ENCODE measurements around the gene NMS. TPM values are rescaled to one million over a fixed set of nuclear protein-coding genes. Genes with fewer than 3 reads are reported as not detected.
A peak's percentile ranks its signal among the peaks of the same experiment; 100 is the strongest.

NMS gene
- total RNA-seq, 1 donor from 2014 or later = not detected

GRCh38 chr2:100425573-100426383 lies 44.5 kb upstream of the NMS start:
- ATAC-seq (ENCODE audit: low read depth) (no peak), DNase-seq (no peak)
- TF ChIP-seq, protein P1, sequence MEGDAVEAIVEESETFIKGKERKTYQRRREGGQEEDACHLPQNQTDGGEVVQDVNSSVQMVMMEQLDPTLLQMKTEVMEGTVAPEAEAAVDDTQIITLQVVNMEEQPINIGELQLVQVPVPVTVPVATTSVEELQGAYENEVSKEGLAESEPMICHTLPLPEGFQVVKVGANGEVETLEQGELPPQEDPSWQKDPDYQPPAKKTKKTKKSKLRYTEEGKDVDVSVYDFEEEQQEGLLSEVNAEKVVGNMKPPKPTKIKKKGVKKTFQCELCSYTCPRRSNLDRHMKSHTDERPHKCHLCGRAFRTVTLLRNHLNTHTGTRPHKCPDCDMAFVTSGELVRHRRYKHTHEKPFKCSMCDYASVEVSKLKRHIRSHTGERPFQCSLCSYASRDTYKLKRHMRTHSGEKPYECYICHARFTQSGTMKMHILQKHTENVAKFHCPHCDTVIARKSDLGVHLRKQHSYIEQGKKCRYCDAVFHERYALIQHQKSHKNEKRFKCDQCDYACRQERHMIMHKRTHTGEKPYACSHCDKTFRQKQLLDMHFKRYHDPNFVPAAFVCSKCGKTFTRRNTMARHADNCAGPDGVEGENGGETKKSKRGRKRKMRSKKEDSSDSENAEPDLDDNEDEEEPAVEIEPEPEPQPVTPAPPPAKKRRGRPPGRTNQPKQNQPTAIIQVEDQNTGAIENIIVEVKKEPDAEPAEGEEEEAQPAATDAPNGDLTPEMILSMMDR (IDR thresholded peaks at IDR 0.05) = no peak
- Mint-ChIP-seq H3K9me3 (peaks cover 4% of the 10 kb centered on the region), H3K27ac (no peak overlapping the region), H3K4me3 (no peak overlapping the region), H3K36me3 (ENCODE audit: low read depth) (no peaks in the 10 kb centered on the region), H3K4me1 (peaks cover 3% of the 10 kb centered on the region), H3K27me3 (peaks cover 7% of the 10 kb centered on the region)
- CTCF ChIA-PET = interaction anchor here (0.6 kb wide), 1 partner anchor 164 kb away, joined by 4 read pairs; no protein-coding TSS in a partner anchor
- POLR2A ChIA-PET = no interaction called here
- intact Hi-C loops (cut with micrococcal nuclease) = loop anchor here (2.0 to 5.0 kb wide), 4 partner anchors 31 to 867 kb away; no protein-coding TSS in a partner anchor

- ChIA-PET CTCF (no interaction called here), POLR2A (no interaction called here)
- Mint-ChIP-seq H3K4me1 (peaks cover 3% of the 10 kb centered on the region), H3K9me3 (peaks cover 6% of the 10 kb centered on the region), H3K4me3 (no peak overlapping the region), H3K27ac (no peak overlapping the region), H3K27me3 (peaks cover 7% of the 10 kb centered on the region), H3K36me3 (ENCODE audit: low read depth) (no peaks in the 10 kb centered on the region)
- no peak for DNase-seq
- no peak for ATAC-seq (ENCODE audit: low read depth)
- TF ChIP-seq, protein P1 (IDR thresholded peaks at IDR 0.05) = no peak
- intact Hi-C loops (cut with micrococcal nuclease) = loop anchor here (2.0 to 5.0 kb wide), 4 partner anchors 32 to 868 kb away; no protein-coding TSS in a partner anchor
These were observed 43.9 kb upstream of the NMS start for GRCh38 chr2:100426384-100426720.

- TF ChIP-seq, protein P1 (IDR thresholded peaks at IDR 0.05) = no peak
- Mint-ChIP-seq H3K4me3 (no peak overlapping the region), H3K36me3 (ENCODE audit: low read depth) (no peaks in the 10 kb centered on the region), H3K4me1 (peaks cover 3% of the 10 kb centered on the region), H3K27me3 (peaks cover 7% of the 10 kb centered on the region), H3K9me3 (peaks cover 6% of the 10 kb centered on the region), H3K27ac (no peak overlapping the region)
- no peak for ATAC-seq (ENCODE audit: low read depth)
- CTCF ChIA-PET = interaction anchor here (0.6 kb wide), 1 partner anchor 28 kb away, joined by 3 read pairs; no protein-coding TSS in a partner anchor
- POLR2A ChIA-PET = no interaction called here
- DNase-seq = no peak
- intact Hi-C loops (cut with micrococcal nuclease) = loop anchor here (1.0 to 5.0 kb wide), 5 partner anchors 32 to 868 kb away; no protein-coding TSS in a partner anchor
These were observed 43.2 kb upstream of the NMS start for GRCh38 chr2:100427111-100427510.

GRCh38 chr2:100427627-100428258 lies 42.5 kb upstream of the NMS start:
- H3K36me3 Mint-ChIP-seq (ENCODE audit: low read depth) = no peaks in the 10 kb centered on the region
- H3K4me3 Mint-ChIP-seq = no peak overlapping the region
- DNase-seq (peak; percentile 43), ATAC-seq (ENCODE audit: low read depth) (peak; percentile 68)
- no peak overlapping the region for H3K27ac Mint-ChIP-seq
- TF ChIP-seq, protein P1 (IDR thresholded peaks at IDR 0.05) = no peak
- H3K4me1 Mint-ChIP-seq = peaks cover 3% of the 10 kb centered on the region
- ChIA-PET CTCF (interaction anchor here (0.6 to 1.4 kb wide), 2 partner anchors 165 to 324 kb away, joined by 3 to 5 read pairs; no protein-coding TSS in a partner anchor), POLR2A (no interaction called here)
- intact Hi-C loops (cut with micrococcal nuclease) = loop anchor here (1.0 to 5.0 kb wide), 5 partner anchors 33 to 869 kb away; no protein-coding TSS in a partner anchor
- H3K9me3 Mint-ChIP-seq = peaks cover 6% of the 10 kb centered on the region
- peaks cover 10% of the 10 kb centered on the region for H3K27me3 Mint-ChIP-seq

GRCh38 chr2:100429726-100430125 lies 40.6 kb upstream of the NMS start:
- CTCF ChIA-PET = interaction anchor here (1.4 kb wide), 1 partner anchor 167 kb away, joined by 5 read pairs; no protein-coding TSS in a partner anchor
- Mint-ChIP-seq H3K4me3 (no peak overlapping the region), H3K4me1 (peaks cover 3% of the 10 kb centered on the region), H3K27me3 (peaks cover 15% of the 10 kb centered on the region), H3K27ac (no peak overlapping the region), H3K9me3 (peaks cover 6% of the 10 kb centered on the region), H3K36me3 (ENCODE audit: low read depth) (no peaks in the 10 kb centered on the region)
- ATAC-seq (ENCODE audit: low read depth) (no peak), DNase-seq (no peak)
- TF ChIP-seq, protein P1 (IDR thresholded peaks at IDR 0.05) = no peak
- POLR2A ChIA-PET = no interaction called here
- intact Hi-C loops (cut with micrococcal nuclease) = loop anchor here (5.0 kb wide), 1 partner anchor 153 kb away; no protein-coding TSS in a partner anchor
